HG03469 (cell line): ENCODE measurements around the gene ITGA11.
"Not testable (repeated sequence)": the region's sequence is repeated elsewhere in the genome, so short reads cannot be mapped to it uniquely, and the experiment has no call there.

ENCODE experiments used
- ATAC-seq: cut with Tn5 transposase; IDR thresholded peaks from one replicate; pipeline ENCODE4 v1.9.1; 2021; ENCODE audit warnings: mild to moderate bottlenecking, moderate library complexity, moderate number of reproducible peaks; ENCODE audit not compliant: unreplicated experiment

ITGA11 gene

DNA sequence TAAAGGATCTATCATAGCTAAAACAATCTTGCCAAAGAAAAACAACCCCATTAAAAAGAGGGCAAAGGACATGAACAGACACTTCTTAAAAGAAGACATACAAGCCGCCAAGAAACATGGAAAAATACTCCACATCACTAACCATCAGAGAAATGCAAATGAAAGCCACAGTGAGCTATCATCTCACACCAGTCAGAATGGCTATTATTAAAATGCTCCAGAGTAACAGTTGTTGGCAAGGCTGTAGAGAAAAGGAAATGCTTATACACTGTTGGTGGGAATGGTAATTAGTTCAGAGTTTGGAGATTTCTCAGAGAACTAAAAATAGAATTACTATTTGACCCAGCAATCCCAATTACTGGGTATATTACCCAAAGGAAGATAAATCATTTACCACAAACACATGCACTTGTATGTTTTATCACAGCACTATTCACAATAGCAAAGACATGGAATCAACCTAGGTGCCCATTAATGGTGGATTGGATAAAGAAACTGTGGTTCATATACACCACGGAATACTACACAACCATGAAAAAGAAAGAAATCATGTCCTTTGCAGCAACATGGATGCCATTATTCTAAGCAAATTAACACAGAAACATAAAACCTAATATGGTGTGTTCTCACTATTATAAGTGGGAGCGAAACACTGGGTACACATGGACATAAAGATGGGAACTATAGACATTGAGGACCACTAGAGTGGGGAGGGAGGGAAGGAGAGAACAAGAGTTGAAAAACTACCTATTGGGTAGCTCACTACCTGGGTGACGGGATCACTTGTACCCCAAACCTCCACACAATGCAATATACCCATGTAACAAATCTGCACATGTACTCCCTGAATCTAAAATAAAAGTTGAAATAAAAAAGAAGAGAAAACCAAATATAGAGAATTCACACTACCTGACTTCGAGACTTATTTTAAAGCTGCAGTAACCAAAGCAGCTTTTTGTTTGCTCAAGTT lies 32.6 kb downstream of the ITGA11 start:
- ATAC-seq = no peak

DNA sequence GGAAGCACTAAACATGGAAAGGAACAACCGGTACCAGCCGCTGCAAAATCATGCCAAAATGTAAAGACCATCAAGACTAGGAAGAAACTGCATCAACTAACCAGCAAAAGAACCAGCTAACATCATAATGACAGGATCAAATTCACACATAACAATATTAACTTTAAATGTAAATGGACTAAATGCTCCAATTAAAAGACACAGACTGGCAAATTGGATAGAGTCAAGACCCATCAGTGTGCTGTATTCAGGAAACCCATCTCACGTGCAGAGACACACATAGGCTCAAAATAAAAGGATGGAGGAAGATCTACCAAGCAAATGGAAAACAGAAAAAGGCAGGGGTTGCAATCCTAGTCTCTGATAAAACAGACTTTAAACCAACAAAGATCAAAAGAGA lies 34.0 kb downstream of the ITGA11 start:
- ATAC-seq = not testable (repeated sequence)

DNA sequence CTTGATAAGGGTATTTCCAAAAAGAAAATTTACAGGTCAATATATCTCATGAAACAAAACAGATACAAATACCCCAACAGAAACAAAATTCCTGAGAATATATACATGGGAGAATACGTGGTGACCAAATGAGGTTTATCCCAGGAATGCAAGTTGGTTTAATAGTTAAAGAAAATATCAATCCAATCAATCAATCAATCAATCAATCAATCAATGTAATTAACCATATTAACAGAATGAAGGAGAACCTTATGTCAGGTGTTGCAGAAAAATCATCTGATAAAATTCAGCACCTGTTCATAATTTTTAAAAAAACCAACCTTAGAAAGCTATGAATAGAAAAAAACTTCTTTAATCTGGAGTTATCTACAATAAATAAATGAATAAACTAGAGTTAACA lies 35.9 kb downstream of the ITGA11 start:
- no peak for ATAC-seq

DNA sequence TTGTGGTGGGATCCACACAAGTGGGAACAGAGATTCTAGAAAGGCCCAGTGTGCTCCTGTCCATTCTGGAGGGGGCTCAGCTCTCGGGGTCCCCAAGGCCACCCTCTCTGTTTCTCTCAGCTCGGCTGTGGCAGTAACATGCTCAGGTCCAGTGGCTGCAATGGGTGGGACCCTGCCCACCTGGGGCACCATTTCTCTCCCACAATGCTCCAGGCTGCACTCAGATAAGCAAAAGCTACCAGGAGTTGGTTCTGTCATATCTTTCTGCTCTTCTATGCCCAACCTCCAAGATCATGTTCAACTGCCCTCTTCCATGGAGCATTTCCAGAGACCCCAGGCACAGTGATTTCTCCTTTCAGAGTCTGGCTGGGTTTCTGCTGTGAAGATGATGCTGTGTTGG lies 40.8 kb downstream of the ITGA11 start:
- no peak for ATAC-seq

DNA sequence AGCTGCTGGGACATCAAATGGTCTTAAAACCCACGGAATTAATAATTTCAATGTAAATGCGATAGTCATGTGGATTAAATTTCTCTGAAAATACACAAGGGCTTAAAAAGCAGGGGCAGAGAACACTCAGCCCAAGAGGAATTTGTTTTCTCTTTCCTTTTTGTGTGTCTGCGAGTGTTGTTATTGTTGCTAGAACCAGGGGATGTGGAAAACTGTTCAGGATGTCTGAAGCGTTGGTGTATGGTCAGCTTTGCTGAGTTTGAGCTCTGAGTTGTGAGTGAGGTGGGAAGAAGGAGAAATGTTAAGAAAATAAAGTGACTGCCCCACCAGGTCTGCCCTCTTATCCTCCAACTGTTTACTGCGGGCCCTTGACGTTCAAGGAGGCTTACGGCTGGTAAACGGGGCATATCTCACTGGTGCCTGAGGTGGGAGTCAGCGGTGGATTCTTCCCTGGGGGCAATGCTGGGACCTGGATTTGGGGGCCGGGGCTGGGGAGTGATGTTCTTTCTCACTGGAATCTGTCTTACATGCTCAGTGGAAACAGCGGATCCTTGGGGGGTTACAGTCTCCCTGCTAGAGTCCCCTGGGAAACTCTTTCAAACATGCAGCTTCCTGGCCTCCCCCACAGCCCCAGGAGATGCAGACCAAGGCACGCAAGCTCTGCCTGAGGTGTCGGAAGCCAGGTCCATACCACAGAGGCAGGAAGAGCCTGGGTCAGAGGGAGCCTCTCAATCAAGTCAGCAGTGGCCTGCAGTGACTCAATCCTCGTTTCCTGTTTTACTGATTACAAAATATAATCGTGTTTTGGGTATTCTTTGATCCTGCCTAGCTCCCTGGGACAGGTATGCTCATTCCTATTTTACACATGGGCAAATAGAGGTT lies 41.8 kb downstream of the ITGA11 start:
- ATAC-seq = no peak

DNA sequence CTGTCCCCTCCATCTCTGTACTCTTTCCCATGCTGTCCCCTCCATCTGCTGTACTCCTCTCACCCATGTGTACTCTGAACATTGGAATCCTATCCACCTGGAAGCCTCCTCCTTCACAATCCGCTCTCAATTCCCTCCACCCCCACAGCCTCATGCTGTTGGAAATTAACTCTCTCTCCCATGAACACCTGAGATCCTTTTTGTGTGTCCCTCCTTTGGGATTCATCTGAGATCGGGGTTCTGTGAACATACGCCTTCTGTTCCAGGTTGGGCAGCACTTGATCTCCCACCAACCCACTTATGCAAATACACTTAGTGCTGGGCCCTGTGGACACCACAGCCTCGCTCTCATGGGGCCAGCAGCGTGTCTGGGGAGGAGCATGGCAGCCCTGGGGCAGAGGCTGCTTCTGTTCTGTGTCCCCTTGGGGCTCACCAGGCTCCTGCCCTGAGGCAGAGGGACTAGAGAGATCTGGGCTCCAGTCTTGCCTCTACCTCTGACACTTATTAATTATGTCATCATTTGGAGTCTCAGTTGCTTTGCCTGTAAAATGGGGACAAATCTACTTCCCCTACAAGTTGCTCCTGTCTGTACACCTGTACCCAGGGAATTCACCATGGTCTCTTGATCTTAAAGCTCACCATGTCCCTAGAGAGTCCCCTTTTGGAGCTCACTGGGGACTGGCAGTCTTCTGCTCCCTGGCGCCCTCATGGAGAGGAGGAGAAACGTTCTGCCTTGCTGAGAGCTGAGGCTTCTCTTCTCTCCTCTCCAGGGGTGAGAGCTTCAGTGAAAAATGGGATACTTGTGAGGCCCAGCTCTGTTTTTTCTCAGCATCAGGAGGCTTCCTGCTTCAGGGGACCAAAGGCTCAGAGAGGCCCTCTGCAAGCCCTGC lies 42.7 kb downstream of the ITGA11 start:
- no peak for ATAC-seq

DNA sequence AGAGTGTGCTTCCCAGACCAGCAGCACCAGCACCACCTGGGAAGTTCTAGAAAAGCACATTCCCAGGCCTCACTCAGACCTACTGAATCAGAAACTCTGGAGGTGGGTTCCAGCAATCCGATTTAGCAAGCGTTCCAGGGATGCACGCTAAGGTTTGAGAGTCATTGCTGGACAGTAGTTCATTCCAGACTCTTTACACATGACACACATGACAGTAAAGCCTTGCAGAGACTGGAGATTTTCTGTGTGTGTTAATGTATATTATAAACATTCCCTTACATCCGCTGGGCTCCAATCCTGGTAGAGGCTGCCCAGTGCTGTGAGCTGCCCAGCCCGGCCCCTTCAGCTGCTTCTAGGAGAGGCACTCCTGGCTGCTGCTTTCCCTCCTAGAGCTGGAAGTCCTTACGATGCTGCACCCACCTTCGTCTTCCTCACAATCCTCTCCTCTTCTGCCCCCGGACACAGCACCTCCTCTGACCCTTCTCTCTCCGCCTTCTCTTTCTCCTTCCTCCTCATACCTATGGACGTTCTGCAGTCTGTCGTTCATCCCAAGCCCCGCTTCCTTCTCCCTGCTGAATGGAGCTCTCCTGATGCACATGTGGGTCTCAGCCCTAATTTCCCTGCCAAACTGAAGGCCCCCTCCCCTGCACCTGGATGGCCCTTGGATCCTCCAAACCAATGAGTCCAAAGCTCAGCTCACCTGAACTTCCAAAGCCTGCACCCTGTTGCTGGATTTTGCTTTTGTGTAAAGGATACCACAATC lies 44.4 kb downstream of the ITGA11 start:
- no peak for ATAC-seq

DNA sequence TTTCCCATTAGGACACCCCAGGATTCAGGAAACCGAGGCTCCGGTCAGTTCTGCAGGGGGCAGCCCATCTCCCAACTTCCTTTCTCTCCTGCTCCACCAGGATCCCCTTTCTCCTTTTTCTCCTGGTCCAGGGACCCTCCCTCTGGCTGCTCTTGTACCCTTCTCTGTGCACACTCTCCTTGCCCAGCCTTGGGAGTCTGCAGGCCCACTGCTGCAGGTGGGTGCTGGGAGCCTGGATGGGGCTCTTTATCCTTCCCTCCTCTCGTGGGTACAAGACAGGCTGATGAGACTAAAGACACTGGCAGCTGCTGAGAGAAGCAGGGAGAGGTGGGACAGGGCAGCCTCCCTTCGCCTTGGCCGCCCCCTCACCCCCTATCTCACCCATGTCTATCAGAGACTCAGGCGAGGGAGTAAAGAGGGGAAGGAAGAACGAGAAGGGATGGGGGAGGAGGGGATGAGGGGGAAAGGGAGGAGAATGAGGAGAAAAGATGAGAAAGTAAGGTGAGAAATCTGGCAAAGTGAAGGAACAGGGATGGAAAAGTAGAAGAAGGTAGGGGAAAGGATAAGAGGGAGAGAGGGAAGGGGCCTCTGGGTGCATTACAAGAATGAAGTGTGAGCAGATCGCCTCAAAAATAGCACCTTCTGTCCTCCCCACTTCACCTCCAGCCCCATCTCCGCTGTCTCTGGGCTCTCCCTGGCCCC lies 45.2 kb downstream of the ITGA11 start:
- ATAC-seq = no peak

DNA sequence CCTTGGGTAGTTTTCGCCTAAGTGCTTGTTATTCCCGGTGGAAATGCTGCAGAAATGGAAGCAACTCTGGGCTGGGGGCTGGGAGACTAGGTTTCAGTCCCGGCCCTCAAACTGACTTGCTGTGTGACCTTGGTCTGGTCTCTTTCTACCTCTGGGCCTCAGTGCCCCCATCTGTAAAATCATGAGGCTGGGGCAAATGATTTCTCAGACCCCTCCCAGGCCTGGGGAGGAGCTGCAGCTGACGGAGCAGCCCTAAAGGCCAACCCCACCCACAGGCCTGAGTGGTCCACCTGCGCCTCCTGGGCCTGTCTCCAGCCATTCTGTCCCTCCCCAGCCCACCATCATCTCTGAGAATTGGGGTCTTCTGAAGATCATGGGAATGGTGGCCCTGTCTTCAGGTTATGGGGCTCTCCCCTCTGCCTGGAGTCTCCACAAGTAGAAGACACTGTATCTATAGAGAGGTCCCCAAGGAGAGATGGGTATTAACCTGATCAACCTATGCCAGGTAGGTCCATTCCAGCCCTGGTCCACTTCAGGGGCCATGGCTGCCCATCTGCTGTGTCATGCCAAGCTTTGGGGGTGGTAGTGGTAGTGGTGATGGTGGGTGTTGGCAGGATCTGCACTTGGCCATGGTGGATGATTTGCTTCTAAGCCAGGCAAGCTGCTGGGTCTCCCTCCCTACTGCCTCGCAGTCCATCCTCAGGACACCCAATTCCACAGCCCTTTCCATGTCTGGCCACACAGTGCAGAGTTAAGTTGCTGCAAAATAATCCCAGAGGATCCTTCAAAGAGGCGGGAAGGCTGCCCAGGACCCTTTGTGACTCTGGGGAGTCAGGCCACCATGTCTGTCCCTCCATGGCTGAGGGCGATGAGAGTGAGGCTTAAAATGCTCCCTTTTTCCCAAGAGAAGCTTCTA lies 46.0 kb downstream of the ITGA11 start:
- ATAC-seq = no peak

DNA sequence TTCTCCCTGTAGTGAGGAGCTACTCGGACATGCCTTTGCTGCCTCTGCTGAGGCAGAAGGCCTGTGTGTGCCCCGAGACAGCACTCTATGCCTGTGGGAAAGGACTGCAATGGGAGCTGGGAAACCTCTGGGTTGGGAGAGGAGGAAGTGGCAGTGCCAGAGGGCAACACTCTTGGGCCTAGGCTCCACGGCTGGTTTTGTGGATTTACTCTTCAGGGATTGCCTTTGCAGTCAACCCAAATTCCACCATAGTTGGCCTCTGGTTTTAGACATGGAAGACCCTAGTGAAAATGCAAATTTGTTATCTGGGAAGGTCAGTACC lies 46.8 kb downstream of the ITGA11 start:
- no peak for ATAC-seq

DNA sequence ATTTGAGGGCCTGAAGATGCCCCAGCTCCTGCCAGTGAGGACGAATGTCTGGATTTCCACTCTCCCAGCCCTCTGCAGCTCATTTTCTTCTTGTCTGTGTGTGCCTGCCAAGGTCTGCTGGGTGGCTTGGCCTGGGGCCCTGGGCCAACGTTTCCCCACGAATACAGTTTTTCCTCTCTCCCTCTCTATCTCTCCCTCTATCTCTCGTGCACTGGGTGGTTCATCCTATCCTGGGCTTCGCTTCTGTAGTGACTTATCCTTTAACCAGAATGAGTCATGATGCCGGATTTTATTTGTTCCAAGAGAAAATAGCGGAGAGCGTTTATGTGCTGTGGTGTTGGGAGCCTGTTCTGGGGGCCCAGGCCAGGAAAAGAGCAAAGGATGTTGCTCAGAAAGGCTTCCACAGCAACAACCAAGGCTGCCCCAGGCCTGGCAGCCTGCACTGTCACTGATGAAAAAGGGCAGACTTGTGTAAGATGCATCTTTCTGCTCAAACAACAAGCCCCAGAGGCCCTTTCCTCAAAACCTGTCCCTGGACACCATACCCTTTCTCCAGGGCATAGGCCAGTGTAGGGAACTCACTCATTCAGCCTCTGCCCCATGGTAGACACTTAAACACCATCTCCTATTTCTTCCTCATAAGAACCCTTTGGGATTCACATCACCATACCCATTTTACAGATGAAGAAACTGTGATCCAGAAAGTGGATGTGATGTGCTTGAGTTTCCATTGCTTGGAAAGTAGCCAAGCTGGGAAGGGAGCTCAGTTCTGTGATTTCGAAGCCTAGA lies 47.3 kb downstream of the ITGA11 start:
- ATAC-seq = no peak

DNA sequence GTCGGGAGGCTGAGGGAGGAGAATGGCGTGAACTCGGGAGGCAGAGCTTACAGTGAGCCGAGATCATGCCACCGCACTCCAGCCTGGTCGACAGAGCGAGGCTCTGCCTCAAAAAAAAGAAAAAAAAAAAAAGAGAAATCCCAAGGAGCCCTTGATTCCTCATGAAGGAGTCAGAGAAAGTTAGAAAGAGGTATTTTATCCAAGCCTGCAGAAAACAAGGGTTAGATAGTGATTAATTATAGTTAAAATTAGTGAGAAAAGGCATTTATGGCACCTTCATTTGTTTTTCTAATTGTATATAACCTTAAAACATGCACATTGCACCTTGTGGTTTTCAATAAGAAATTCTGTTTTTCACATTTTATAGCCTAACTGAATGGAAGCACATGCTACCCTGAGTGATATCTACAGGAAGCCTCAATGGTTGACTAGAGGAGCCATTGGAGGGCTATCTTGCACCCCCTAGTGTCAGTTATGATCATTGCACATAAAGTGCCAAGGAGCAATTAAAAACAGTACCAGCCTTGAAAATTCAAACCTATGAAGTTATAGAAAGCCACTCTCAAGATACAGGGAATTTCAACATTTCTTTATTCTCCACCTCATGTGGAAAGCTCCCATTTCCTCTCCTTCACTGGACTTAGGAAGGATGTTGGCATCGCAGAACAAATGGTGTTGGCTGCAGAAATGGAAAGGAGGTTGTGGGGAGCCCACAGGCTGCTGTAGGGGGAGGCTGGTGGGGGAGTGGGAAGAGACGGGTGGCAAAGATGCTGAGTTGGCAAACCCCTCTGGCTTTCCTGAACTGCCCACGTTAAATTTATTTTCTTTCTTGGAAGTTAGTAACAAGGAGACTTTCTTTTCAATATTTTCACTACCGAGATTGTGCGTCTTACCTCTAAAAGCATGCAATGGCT lies 48.5 kb downstream of the ITGA11 start:
- no peak for ATAC-seq

DNA sequence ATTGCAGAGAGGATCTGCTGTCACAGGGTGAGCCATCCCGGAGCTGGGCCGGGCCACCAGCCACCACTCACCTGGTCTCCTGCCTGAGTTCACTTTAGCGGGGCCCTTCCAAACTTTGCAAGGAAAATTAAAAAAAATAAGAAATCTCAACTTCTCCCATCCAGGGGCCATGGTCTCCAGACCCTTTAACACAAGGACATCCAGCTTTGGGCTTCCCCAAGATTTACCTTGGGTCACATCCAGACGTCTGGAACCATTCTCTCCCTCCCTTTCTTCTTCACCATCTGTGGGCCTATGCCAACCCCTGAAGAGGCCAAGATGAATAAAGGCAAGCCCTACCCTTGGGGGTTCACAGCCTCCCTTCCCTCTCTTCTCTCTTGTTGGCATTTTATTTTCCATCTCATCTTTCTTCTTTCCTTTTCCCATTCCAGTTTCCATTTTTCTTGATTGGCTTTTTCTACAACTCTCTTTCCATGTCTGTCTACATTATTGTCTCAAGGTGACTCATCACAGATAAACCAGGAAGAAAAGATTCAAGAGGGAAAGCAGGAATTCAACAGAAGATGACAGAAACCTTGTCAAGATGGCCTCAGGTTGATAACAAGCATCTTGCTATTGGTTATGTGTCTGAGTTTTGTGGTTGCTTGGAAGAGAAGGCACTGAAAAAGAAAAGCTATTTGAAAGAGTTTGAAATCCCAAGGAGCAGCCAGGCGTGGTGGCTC lies 49.5 kb downstream of the ITGA11 start:
- ATAC-seq = no peak

DNA sequence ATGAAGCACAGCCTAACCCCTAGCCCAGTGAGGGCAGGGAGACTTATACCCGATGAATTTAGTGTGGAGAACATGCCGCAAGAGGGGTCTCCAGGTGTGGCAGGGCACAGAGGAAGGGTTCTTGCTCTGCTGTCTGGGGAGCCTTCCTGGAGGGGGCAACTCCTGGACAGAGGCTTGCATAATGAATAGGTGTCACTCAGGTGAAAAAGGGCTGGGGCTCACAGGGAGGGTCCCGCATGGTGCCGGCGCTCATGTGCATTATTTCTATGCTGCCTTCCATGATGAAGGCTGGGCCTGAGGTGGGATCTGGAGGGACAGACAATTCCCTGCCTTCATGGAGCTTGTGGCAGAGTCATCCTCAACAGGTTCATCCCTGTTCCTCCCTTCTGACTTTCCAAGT lies 51.5 kb downstream of the ITGA11 start:
- ATAC-seq = no peak

DNA sequence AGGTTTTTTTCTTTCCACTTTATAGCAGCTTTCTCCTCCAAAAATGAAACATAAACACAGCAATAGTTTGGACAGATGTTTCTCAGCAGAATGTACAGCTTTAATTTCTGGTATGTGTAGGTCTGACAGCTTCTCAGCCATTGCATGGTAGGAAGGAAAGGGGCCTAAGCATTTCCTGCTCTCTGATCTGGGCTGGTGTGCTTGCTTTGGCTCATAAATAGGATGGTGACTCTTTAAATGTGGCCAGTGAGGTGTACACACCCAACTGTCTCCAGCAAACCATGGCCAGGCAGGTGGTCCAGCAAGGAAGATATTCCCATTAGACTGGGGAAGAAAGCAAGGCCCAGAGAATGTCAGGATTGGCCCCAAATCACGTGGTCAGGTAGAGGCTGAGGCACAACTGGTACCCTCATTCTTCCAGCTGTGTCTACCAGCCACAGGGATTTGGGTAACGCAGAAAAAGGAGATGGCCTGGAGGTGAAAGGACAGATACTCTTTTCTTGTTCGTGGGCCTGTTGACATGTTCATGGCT lies 52.1 kb downstream of the ITGA11 start:
- no peak for ATAC-seq
